Fibroblast of mammary gland (primary cell): ENCODE measurements around the gene PLA2G4E.

Source experiments
- DNase-seq: peaks from one replicate; pipeline ENCODE4 v3.0.0-alpha.2; 2010; ENCODE audit warnings: low read depth
- H3K4me3 ChIP-seq: 2 replicates; pipeline ENCODE4 v1.5.1; 2011; ENCODE audit warnings: low read depth, mild to moderate bottlenecking, low read length, moderate library complexity; ENCODE audit not compliant: control insufficient read depth
- TF ChIP-seq, protein P1 (sequence below): conservative IDR thresholded peaks from 2 replicates; pipeline ENCODE4 v1.5.1; 2011; ENCODE audit warnings: low read depth, low read length, inconsistent platforms; ENCODE audit not compliant: control insufficient read depth, insufficient read depth

PLA2G4E gene

GRCh38 chr15:42020713-42021273 is at the start of gene PLA2G4E:
Gene PLA2G4E, minus strand, starts transcription at chr15:42021042. Its CDS starts 12 bp downstream, at chr15:42021030.
- DNase-seq, result no peak
- TF ChIP-seq, protein P1, sequence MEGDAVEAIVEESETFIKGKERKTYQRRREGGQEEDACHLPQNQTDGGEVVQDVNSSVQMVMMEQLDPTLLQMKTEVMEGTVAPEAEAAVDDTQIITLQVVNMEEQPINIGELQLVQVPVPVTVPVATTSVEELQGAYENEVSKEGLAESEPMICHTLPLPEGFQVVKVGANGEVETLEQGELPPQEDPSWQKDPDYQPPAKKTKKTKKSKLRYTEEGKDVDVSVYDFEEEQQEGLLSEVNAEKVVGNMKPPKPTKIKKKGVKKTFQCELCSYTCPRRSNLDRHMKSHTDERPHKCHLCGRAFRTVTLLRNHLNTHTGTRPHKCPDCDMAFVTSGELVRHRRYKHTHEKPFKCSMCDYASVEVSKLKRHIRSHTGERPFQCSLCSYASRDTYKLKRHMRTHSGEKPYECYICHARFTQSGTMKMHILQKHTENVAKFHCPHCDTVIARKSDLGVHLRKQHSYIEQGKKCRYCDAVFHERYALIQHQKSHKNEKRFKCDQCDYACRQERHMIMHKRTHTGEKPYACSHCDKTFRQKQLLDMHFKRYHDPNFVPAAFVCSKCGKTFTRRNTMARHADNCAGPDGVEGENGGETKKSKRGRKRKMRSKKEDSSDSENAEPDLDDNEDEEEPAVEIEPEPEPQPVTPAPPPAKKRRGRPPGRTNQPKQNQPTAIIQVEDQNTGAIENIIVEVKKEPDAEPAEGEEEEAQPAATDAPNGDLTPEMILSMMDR, result no peak
- H3K4me3 ChIP-seq, result no peak within 1 kb of the TSS

GRCh38 chr15:42070279-42070975 is 49.6 kb upstream of the PLA2G4E start:
- H3K4me3 ChIP-seq, result no peak overlapping the region
- no peak for DNase-seq
- TF ChIP-seq, protein P1, result no peak

GRCh38 chr15:42069496-42070278 is 48.8 kb upstream of the PLA2G4E start:
- H3K4me3 ChIP-seq, result no peak overlapping the region
- no peak for DNase-seq

DNA sequence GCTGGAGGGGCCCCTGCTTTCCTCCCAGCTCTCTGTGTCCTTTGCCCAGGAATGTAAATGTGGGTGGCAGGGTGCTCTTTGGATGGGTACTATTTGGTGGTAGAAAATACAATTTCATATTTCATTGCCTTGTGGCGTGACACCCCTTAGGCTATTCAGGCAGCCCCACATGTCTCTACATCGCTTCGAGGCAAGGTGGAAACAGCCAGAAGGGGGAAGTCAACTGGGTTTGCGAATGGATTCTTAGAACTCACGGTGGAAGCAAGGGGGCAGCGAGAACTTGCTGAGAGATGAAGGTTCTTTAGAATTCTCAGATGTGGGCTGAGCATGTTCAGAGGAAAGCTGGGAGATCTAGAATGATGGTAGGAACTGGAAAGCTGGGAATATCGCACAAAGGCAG is 48.2 kb upstream of the PLA2G4E start:
- DNase-seq, result no peak

More at GRCh38 chr15:42069496-42070278, 48.8 kb upstream of the PLA2G4E start:
- TF ChIP-seq, protein P1, result no peak

DNA sequence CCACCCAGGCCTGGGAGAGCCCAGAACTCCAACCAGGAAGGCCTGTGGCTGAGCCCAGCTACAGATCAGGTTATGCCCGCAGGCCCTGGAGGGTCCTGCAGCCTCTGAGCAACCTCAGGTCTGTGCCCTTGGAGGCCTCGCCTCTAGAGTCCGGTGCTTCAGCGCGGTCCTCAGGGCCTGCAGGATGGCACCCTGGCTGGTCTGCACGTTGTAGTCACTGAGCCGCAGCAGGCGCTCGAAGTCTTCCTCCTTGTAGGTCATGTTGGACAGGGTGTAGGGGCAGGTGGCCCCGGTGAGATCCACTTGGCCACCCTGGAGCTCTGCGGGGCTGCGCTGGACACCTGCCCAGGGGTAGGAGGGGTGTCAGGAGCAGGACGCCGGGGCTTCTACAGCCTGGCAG is 47.8 kb upstream of the PLA2G4E start:
- no peak for DNase-seq
- TF ChIP-seq, protein P1, result no peak
- no peak overlapping the region for H3K4me3 ChIP-seq

More for the DNA sequence above, 48.2 kb upstream of the PLA2G4E start:
- no peak overlapping the region for H3K4me3 ChIP-seq
- TF ChIP-seq, protein P1, result no peak

DNA sequence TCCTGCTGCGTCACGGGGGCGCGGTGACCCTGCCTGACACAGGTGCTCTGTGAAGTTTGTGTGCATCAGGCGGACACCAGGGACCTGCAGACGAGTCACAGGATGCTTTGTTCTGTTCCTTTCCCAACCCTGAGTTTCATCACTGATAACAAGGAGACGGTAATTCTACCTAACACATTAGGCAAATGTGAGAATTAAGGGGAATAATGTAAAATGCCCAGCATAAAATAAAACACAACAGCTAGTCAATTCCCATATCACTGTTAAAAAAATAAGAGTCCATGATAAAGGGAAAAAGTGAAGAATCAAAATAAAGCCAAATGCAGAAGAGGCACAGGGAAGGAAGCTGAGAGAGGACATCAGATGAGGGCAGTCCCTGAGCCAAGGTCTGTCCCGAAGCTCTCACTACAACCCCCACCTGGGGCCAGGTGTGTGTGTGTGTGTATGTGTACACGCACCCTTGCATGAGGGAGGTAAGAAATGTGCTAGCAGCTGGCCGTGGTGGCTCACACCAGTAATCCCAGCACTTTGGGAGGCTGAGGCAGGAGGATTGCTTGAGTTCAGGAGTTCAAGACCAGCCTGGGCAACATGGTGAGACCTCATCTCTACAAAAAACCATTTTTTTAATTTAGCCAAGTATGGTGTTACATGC is 46.0 kb upstream of the PLA2G4E start:
- H3K4me3 ChIP-seq, result no peak overlapping the region
- DNase-seq, result no peak
- TF ChIP-seq, protein P1, result no peak
